B cell (primary cell): ENCODE results near the gene CEMIP. TPM values are rescaled to one million over a fixed set of nuclear protein-coding genes. Genes with fewer than 3 reads are reported as not detected.

ENCODE experiments used
- ATAC-seq: fragments of 200-7000 bp; cut with Tn5 transposase; one replicate; pipeline ENCODE4 v1.10.0; 2021; ENCODE audit warnings: low read depth, mild to moderate bottlenecking, moderate number of reproducible peaks, moderate library complexity
- CTCF ChIA-PET: fragments of 350-600 bp; sonication (Branson Sonifier 250); formaldehyde crosslinking; loops from one replicate; lab custom pipeline; 2021; ENCODE audit warnings: antibody characterized with exemption, inconsistent platforms; lab: Charles Lee
- POLR2A ChIA-PET: fragments of 350-600 bp; sonication (Branson Sonifier 250); formaldehyde crosslinking; loops from one replicate; lab custom pipeline; 2021; ENCODE audit warnings: antibody characterized with exemption; lab: Charles Lee
- DNase-seq: peaks from one replicate; pipeline ENCODE4 v3.0.0; 2013
- H2AFZ ChIP-seq: 2 replicates; pipeline ENCODE4 v1.6.1; 2012; ENCODE audit warnings: mild to moderate bottlenecking, low read depth, low read length; ENCODE audit not compliant: insufficient read depth, poor library complexity, severe bottlenecking
- H3K27ac ChIP-seq, 2 donors: 1 replicate in 1 of 2; 2 replicates in 1 of 2; pipeline ENCODE4 v1.5.1; 2012 to 2013; ENCODE audit warnings: low read length in 2 of 2, mild to moderate bottlenecking in 2 of 2, moderate library complexity in 1 of 2
- H3K27me3 ChIP-seq, 4 experiments: fragments of 200-600 bp in 1 of 4; sonication (generic) in 1 of 4; replicated peaks in 1 of 4; 1 replicate in 2 of 4; 2 replicates in 2 of 4; pipeline versions ENCODE4 v1.6.1 to v1.7.0; 2013 to 2016; ENCODE audit warnings: low read length in 3 of 4, mild to moderate bottlenecking in 2 of 4, mixed read lengths in 1 of 4, moderate library complexity in 1 of 4; ENCODE audit not compliant: insufficient read depth in 4 of 4, control insufficient read depth in 3 of 4; ENCODE audit errors: control extremely low read depth in 1 of 4
- H3K36me3 ChIP-seq, 2 experiments: replicated peaks in 1 of 2; 1 replicate in 1 of 2; 2 replicates in 1 of 2; pipeline versions ENCODE4 v1.6.1 to v1.7.1; 2013; ENCODE audit warnings: low read length in 1 of 2; ENCODE audit not compliant: insufficient read depth in 2 of 2, control insufficient read depth in 1 of 2; ENCODE audit errors: control extremely low read depth in 1 of 2, extremely low read depth in 1 of 2
- H3K4me1 ChIP-seq, 2 donors: fragments of 200-600 bp in 1 of 2; sonication (generic) in 1 of 2; 1 replicate in 1 of 2; 2 replicates in 1 of 2; pipeline versions ENCODE4 v1.5.1 to v1.6.1; 2013 to 2017; ENCODE audit warnings: low read length in 2 of 2; ENCODE audit not compliant: control insufficient read depth in 2 of 2, insufficient read depth in 2 of 2
- H3K4me2 ChIP-seq: replicated peaks from 2 replicates; pipeline ENCODE3; 2012; ENCODE audit warnings: mild to moderate bottlenecking, low read depth, low read length; ENCODE audit not compliant: poor library complexity, severe bottlenecking
- H3K4me3 ChIP-seq, 5 experiments: fragments of 200-600 bp in 1 of 5; sonication (generic) in 1 of 5; 1 replicate in 3 of 5; 2 replicates in 2 of 5; pipeline versions ENCODE4 v1.5.1 to v1.7.0; 2011 to 2016; ENCODE audit warnings: low read length in 4 of 5, mild to moderate bottlenecking in 4 of 5, low read depth in 2 of 5, control low read depth in 1 of 5, moderate library complexity in 1 of 5; ENCODE audit not compliant: insufficient read depth in 1 of 5; ENCODE audit errors: control extremely low read depth in 1 of 5, extremely low read depth in 1 of 5
- H3K79me2 ChIP-seq: fragments of 200-600 bp; sonication (generic); one replicate; pipeline ENCODE4 v1.6.0; 2016; ENCODE audit warnings: low read length; ENCODE audit not compliant: control insufficient read depth, insufficient read depth
- H3K9ac ChIP-seq: fragments of 200-600 bp; sonication (generic); 2 replicates; pipeline ENCODE4 v1.6.1; 2017; ENCODE audit warnings: mild to moderate bottlenecking, low read length, moderate library complexity
- H3K9me3 ChIP-seq, 3 donors: one replicate each; pipeline versions ENCODE4 v1.6.1 to v1.7.1; 2013; ENCODE audit warnings: low read length in 2 of 3; ENCODE audit not compliant: control insufficient read depth in 2 of 3, insufficient read depth in 1 of 3; ENCODE audit errors: control extremely low read depth in 1 of 3
- H4K20me1 ChIP-seq: 2 replicates; pipeline ENCODE4 v1.6.0; 2012; ENCODE audit warnings: mild to moderate bottlenecking, low read length; ENCODE audit not compliant: insufficient read depth, control insufficient read depth, poor library complexity, severe bottlenecking
- H3K27ac Mint-ChIP-seq: one replicate; pipeline ENCODE4 v1.8.0; 2021; ENCODE audit warnings: mixed read lengths
- H3K27me3 Mint-ChIP-seq: one replicate; pipeline ENCODE4 v1.8.0; 2021; ENCODE audit warnings: mixed read lengths
- H3K4me1 Mint-ChIP-seq: one replicate; pipeline ENCODE4 v1.8.0; 2021; ENCODE audit warnings: mixed read lengths
- H3K4me3 Mint-ChIP-seq: one replicate; pipeline ENCODE4 v1.8.0; 2021; ENCODE audit warnings: mixed read lengths
- H3K9me3 Mint-ChIP-seq: one replicate; pipeline ENCODE4 v1.8.0; 2022; ENCODE audit warnings: mixed read lengths; ENCODE audit not compliant: insufficient read depth
- CTCF ChIP-seq: fragments of 200-600 bp; IDR thresholded peaks from one replicate; pipeline ENCODE4 v1.8.0; 2022; ENCODE audit warnings: antibody characterized with exemption, mild to moderate bottlenecking
- EZH2 ChIP-seq: IDR thresholded peaks from 2 replicates; pipeline ENCODE4 v1.6.1; 2012; ENCODE audit warnings: borderline replicate concordance, low read depth, mild to moderate bottlenecking, moderate library complexity, low read length; ENCODE audit not compliant: insufficient read depth, poor library complexity, severe bottlenecking
- WGBS: methylation state at CpG from one replicate; pipeline ENCODE4 v1.1.5; 2013; ENCODE audit warnings: missing lambda C conversion rate; ENCODE audit not compliant: insufficient coverage; 5-methylcytosine and 5-hydroxymethylcytosine counted together
- intact Hi-C: fragments of 100-400 bp; cut with micrococcal nuclease; formaldehyde crosslinking; loops from one replicate; pipeline ENCODE4 v1.10.0; 2022
- polyA plus RNA-seq: library from polyadenylated mRNA; depleted of rRNA; stranded (reverse); fragments of >200 nt; gene quantifications from 2 replicates; pipeline ENCODE4 v1.2.3, GENCODE V29; 2012
- total RNA-seq, 2 donors: library from RNA; stranded (reverse); fragments of 120-200 nt in 1 of 2; gene quantifications; 1 replicate in 1 of 2; 2 replicates in 1 of 2; pipeline versions ENCODE4 v1.2.3 to v1.2.4, GENCODE V29; 2013 to 2022

CEMIP gene
- total and polyA plus RNA-seq, 2 donors (not counting 1 experiment from before 2014, with no cell fraction given) = 0.32 TPM; not detected in 1

GRCh38 chr15:80918196-80918783, 139.1 kb downstream of the CEMIP start:
- Histone ChIP-seq H3K9ac (no peak overlapping the region), H3K27me3 (no peaks in the 10 kb centered on the region), H3K36me3 (no peaks in the 10 kb centered on the region), H2AFZ (no peak overlapping the region), H3K27ac (no peak overlapping the region), H3K4me3 (no peak overlapping the region), H3K9me3 (no peaks in the 10 kb centered on the region), H4K20me1 (no peaks in the 10 kb centered on the region), H3K79me2 (no peaks in the 10 kb centered on the region), H3K4me2 (no peak overlapping the region), H3K4me1 (no peaks in the 10 kb centered on the region)
- intact Hi-C loops = no loop called here
- 97% methylated on average over 4 of the region's 5 CpGs for WGBS
- TF ChIP-seq EZH2 (no peak), CTCF (no peak)
- Mint-ChIP-seq H3K4me1 (no peaks in the 10 kb centered on the region), H3K4me3 (no peak overlapping the region), H3K27me3 (no peaks in the 10 kb centered on the region), H3K9me3 (no peaks in the 10 kb centered on the region), H3K27ac (no peak overlapping the region)
- DNase-seq (no peak), ATAC-seq (no peak)
- CTCF ChIA-PET = no interaction called here
- POLR2A ChIA-PET = no interaction called here

GRCh38 chr15:80920271-80920699, 141.1 kb downstream of the CEMIP start:
- no peak for DNase-seq
- H3K27ac Mint-ChIP-seq = no peak overlapping the region

More at GRCh38 chr15:80920271-80920699, 141.1 kb downstream of the CEMIP start:
- no CpG with 5 or more reads among the region's 5 CpGs for WGBS
- H3K27me3 Mint-ChIP-seq = no peaks in the 10 kb centered on the region
- Histone ChIP-seq H4K20me1 (no peaks in the 10 kb centered on the region), H3K27ac (no peak overlapping the region), H3K36me3 (no peaks in the 10 kb centered on the region), H3K4me3 (no peak overlapping the region), H2AFZ (no peak overlapping the region), H3K9me3 (no peaks in the 10 kb centered on the region), H3K27me3 (no peaks in the 10 kb centered on the region), H3K4me1 (no peaks in the 10 kb centered on the region), H3K9ac (no peak overlapping the region), H3K79me2 (no peaks in the 10 kb centered on the region), H3K4me2 (no peak overlapping the region)
- CTCF ChIA-PET = no interaction called here
- H3K4me3 Mint-ChIP-seq = no peak overlapping the region
- no peak for ATAC-seq
- H3K4me1 Mint-ChIP-seq = no peaks in the 10 kb centered on the region
- intact Hi-C loops = no loop called here
- TF ChIP-seq EZH2 (no peak), CTCF (no peak)
- POLR2A ChIA-PET = interaction anchor here (0.7 kb wide), 1 partner anchor 459 kb away, joined by 3 read pairs; no protein-coding TSS in a partner anchor
- no peaks in the 10 kb centered on the region for H3K9me3 Mint-ChIP-seq
